NCI-H446 treated with DMSO at 0.1 percent for 48 hours (cell line): Measurements from ENCODE around the gene CEND1.

Experiments used
- DNase-seq: peaks from one replicate; lab custom pipeline; 2025; lab: John Stamatoyannopoulos, UW

Gene CEND1

GRCh38 chr11:777288-778255 lies 12.3 kb downstream of the CEND1 start, which contains the start of gene GATD1:
TSS of gene GATD1 (minus strand) at chr11:777487. CDS start at chr11:777462, 25 bp downstream.
- DNase-seq: peak; percentile 72

GRCh38 chr11:776561-777287 lies 13.2 kb downstream of the CEND1 start:
- DNase-seq: no peak

- no peak for DNase-seq
Measured at GRCh38 chr11:776263-776560, 13.7 kb downstream of the CEND1 start.

GRCh38 chr11:774873-775592 lies 14.9 kb downstream of the CEND1 start:
- DNase-seq: no peak

- DNase-seq: no peak
Measured at GRCh38 chr11:773830-774229, 16.1 kb downstream of the CEND1 start.

GRCh38 chr11:773425-773824 lies 16.5 kb downstream of the CEND1 start:
- no peak for DNase-seq

- DNase-seq: no peak
Measured at GRCh38 chr11:772429-773390, 17.2 kb downstream of the CEND1 start.

- DNase-seq: no peak
Measured at GRCh38 chr11:771617-772204, 18.2 kb downstream of the CEND1 start.

GRCh38 chr11:770642-771616 lies 19.0 kb downstream of the CEND1 start:
- DNase-seq: no peak

GRCh38 chr11:769887-770641 lies 19.8 kb downstream of the CEND1 start:
- DNase-seq: no peak

GRCh38 chr11:767238-767637 lies 22.7 kb downstream of the CEND1 start:
- DNase-seq: no peak

- DNase-seq: no peak
Measured at GRCh38 chr11:766936-767210, 23.0 kb downstream of the CEND1 start.

GRCh38 chr11:766106-766935 lies 23.6 kb downstream of the CEND1 start:
- DNase-seq: no peak

- DNase-seq: no peak
Measured at GRCh38 chr11:765802-766091, 24.1 kb downstream of the CEND1 start.

GRCh38 chr11:765025-765801 lies 24.7 kb downstream of the CEND1 start:
- no peak for DNase-seq

GRCh38 chr11:764322-765024 lies 25.4 kb downstream of the CEND1 start:
- no peak for DNase-seq
